GM23248 (cell line): Measurements from ENCODE around the gene FBXO7. TPM values are rescaled to one million over a fixed set of nuclear protein-coding genes. Genes with fewer than 3 reads are reported as not detected.
A peak's percentile ranks its signal among the peaks of the same experiment; 100 is the strongest.

Source experiments
- DNase-seq: peaks from one replicate; pipeline ENCODE4 v3.0.0-alpha.2; 2015
- H2AFZ ChIP-seq: fragments of 200-600 bp; sonication (generic); 2 replicates; pipeline ENCODE4 v1.6.1; 2016; ENCODE audit warnings: antibody characterized with exemption
- H3F3A ChIP-seq: fragments of 200-600 bp; sonication (generic); 2 replicates; pipeline ENCODE4 v1.6.1; 2016; ENCODE audit warnings: mild to moderate bottlenecking, antibody characterized with exemption, mixed run types; ENCODE audit not compliant: insufficient read depth
- H3K27ac ChIP-seq: fragments of 200-600 bp; sonication (generic); 2 replicates; pipeline ENCODE4 v1.5.1; 2016; ENCODE audit warnings: mild to moderate bottlenecking
- H3K27me3 ChIP-seq: fragments of 200-600 bp; sonication (generic); replicated peaks from 2 replicates; pipeline ENCODE4 v1.6.1; 2016; ENCODE audit warnings: mild to moderate bottlenecking; ENCODE audit not compliant: insufficient read depth
- H3K36me3 ChIP-seq: fragments of 200-600 bp; sonication (generic); 2 replicates; pipeline ENCODE4 v1.6.1; 2016; ENCODE audit warnings: low read depth, mild to moderate bottlenecking
- H3K4me1 ChIP-seq: fragments of 200-600 bp; sonication (generic); 2 replicates; pipeline ENCODE4 v1.6.1; 2016; ENCODE audit warnings: mild to moderate bottlenecking; ENCODE audit not compliant: insufficient read depth
- H3K4me2 ChIP-seq: fragments of 200-600 bp; sonication (generic); one replicate; pipeline ENCODE4 v1.6.1; 2016; ENCODE audit warnings: mild to moderate bottlenecking; ENCODE audit not compliant: unreplicated experiment
- H3K4me3 ChIP-seq: fragments of 200-600 bp; sonication (generic); 2 replicates; pipeline ENCODE4 v1.5.1; 2016; ENCODE audit warnings: mild to moderate bottlenecking
- H3K79me2 ChIP-seq: fragments of 200-600 bp; sonication (generic); 2 replicates; pipeline ENCODE4 v1.6.1; 2016; ENCODE audit warnings: mild to moderate bottlenecking; ENCODE audit not compliant: insufficient read depth
- H3K9ac ChIP-seq: fragments of 200-600 bp; sonication (generic); 2 replicates; pipeline ENCODE4 v1.6.1; 2016; ENCODE audit warnings: mild to moderate bottlenecking
- H3K9me2 ChIP-seq: fragments of 200-600 bp; sonication (generic); 2 replicates; pipeline ENCODE4 v1.6.1; 2016; ENCODE audit warnings: mixed run types, mild to moderate bottlenecking, moderate library complexity; ENCODE audit not compliant: insufficient read depth
- H3K9me3 ChIP-seq: fragments of 200-600 bp; sonication (generic); one replicate; pipeline ENCODE4 v1.6.1; 2017; ENCODE audit warnings: low read depth
- H4K20me1 ChIP-seq: fragments of 200-600 bp; sonication (generic); 2 replicates; pipeline ENCODE4 v1.6.0; 2016; ENCODE audit not compliant: insufficient read depth
- EZH2 ChIP-seq: fragments of 200-600 bp; sonication (generic); IDR thresholded peaks from 2 replicates; pipeline ENCODE4 v1.6.1; 2018; ENCODE audit warnings: antibody characterized with exemption, mild to moderate bottlenecking; ENCODE audit not compliant: insufficient read depth, poor library complexity, severe bottlenecking
- EZH2phosphoT487 ChIP-seq: fragments of 200-600 bp; sonication (generic); IDR thresholded peaks from 2 replicates; pipeline ENCODE4 v1.6.1; 2018; ENCODE audit warnings: antibody characterized with exemption, moderate library complexity, mild to moderate bottlenecking, low read depth; ENCODE audit not compliant: insufficient read depth
- WGBS, 2 experiments: methylation state at CpG; one replicate each; pipeline ENCODE4 v1.1.6; 2015 to 2017; ENCODE audit warnings: low lambda C conversion rate in 2 of 2, low coverage in 1 of 2; ENCODE audit errors: missing lambda C conversion rate in 2 of 2; 5-methylcytosine and 5-hydroxymethylcytosine counted together
- in situ Hi-C: fragments of 300-500 bp; cut with MboI; formaldehyde crosslinking; loops from 2 replicates; pipeline ENCODE4 v1.15.0; 2020
- polyA plus RNA-seq: library from polyadenylated mRNA; unstranded; fragments of >200 nt; fragmentation: Nextera tagmentation; extraction: Ambion mirVana; gene quantifications from 2 replicates; pipeline ENCODE4 v1.2.1, GENCODE V29; 2016
- total RNA-seq: library from RNA; depleted of rRNA; stranded (reverse); fragments of >200 nt; shearing (Covaris generic); gene quantifications from 2 replicates; pipeline ENCODE4 v1.2.3, GENCODE V29; 2014; rRNA removed

The FBXO7 gene
- total and polyA plus RNA-seq, 2 experiments from 2014 or later, result 89.2 to 94.2 TPM

- H3K4me2 ChIP-seq, result peak overlapping the region; percentile 16
- 49 to 55% methylated on average over 4 of the region's 4 CpGs for WGBS, 2 experiments
Measured at GRCh38 chr22:32546496-32546895, 71.9 kb downstream of the FBXO7 start.

GRCh38 chr22:32546935-32547334, 72.3 kb downstream of the FBXO7 start:
- Histone ChIP-seq H4K20me1 (no peaks in the 10 kb centered on the region), H3K36me3 (no peaks in the 10 kb centered on the region), H3K9me3 (no peaks in the 10 kb centered on the region), H3K4me1 (peaks cover 28% of the 10 kb centered on the region), H3K9ac (no peak overlapping the region), H2AFZ (peak overlapping the region; percentile 9; the same call in 1 of the 2 replicates), H3K79me2 (no peaks in the 10 kb centered on the region), H3K27me3 (no peaks in the 10 kb centered on the region), H3F3A (peaks cover 26% of the 10 kb centered on the region), H3K4me2 (no peak overlapping the region), H3K9me2 (no peaks in the 10 kb centered on the region), H3K4me3 (no peak overlapping the region), H3K27ac (no peak overlapping the region)
- no peak for TF ChIP-seq EZH2phosphoT487
- no peak for TF ChIP-seq EZH2
- in situ Hi-C loops, result no loop called here
- no peak for DNase-seq
- 85 to 86% methylated on average over 9 of the region's 9 CpGs for WGBS, 2 experiments

More at GRCh38 chr22:32546496-32546895, 71.9 kb downstream of the FBXO7 start:
- Histone ChIP-seq H4K20me1 (no peaks in the 10 kb centered on the region), H3F3A (peaks cover 26% of the 10 kb centered on the region), H3K9me2 (no peaks in the 10 kb centered on the region), H3K36me3 (no peaks in the 10 kb centered on the region), H3K4me1 (peaks cover 28% of the 10 kb centered on the region), H3K4me3 (no peak overlapping the region), H3K27me3 (no peaks in the 10 kb centered on the region), H3K79me2 (no peaks in the 10 kb centered on the region), H3K9ac (peak overlapping the region; percentile 33; the same call in 1 of the 2 replicates), H3K27ac (peak overlapping the region; percentile 78), H3K9me3 (no peaks in the 10 kb centered on the region), H2AFZ (peak overlapping the region; percentile 9; the same call in 1 of the 2 replicates)
- DNase-seq, result peak; percentile 34
- in situ Hi-C loops, result no loop called here
- TF ChIP-seq EZH2 (no peak), EZH2phosphoT487 (no peak)

DNA sequence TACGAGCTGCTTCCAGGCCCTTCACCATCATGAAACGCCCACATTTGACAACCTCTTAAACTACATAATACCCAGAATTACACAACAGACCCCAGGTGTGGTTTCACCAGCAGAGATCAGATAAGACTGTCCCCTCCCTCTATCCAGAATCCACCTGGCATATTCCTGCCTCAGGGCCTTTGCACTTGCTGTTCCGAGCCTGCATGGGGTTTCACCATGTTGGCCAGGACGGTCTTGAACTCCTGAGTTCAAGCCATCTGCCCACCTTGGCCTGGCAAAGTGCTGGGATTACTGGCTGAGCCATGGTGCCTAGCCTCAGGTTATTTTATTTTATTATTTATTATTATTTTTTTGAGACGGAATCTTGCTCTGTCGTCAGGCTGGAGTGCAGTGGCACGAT, 73.4 kb downstream of the FBXO7 start:
- Histone ChIP-seq H3K27ac (no peak overlapping the region), H4K20me1 (no peaks in the 10 kb centered on the region), H3K4me2 (no peak overlapping the region), H3K27me3 (no peaks in the 10 kb centered on the region), H3K9ac (no peak overlapping the region), H3K4me1 (peaks cover 28% of the 10 kb centered on the region), H3K79me2 (no peaks in the 10 kb centered on the region), H3F3A (peaks cover 26% of the 10 kb centered on the region), H2AFZ (no peak overlapping the region), H3K4me3 (no peak overlapping the region), H3K9me2 (no peaks in the 10 kb centered on the region), H3K36me3 (no peaks in the 10 kb centered on the region), H3K9me3 (no peaks in the 10 kb centered on the region)
- WGBS, 2 experiments, result 87 to 89% methylated on average over 7 of the region's 7 CpGs
- TF ChIP-seq EZH2phosphoT487 (no peak), EZH2 (no peak)
- in situ Hi-C loops, result no loop called here
- DNase-seq, result no peak

Other genes starting within 250 kb of the FBXO7 start
- not detected in 2 replicates for gene SLC5A4, start 219.5 kb upstream of the FBXO7 start, total RNA-seq
- gene SLC5A4, start 219.5 kb upstream of the FBXO7 start, polyA plus RNA-seq, result not detected in 2 replicates
- not detected in 2 replicates for gene RFPL3, start 116.9 kb upstream of the FBXO7 start, total RNA-seq
- gene RFPL3, start 116.9 kb upstream of the FBXO7 start, polyA plus RNA-seq, result not detected in 2 replicates
- 96.7 and 101 TPM in 2 replicates for gene RTCB, start 62.6 kb upstream of the FBXO7 start, total RNA-seq
- gene RTCB, start 62.6 kb upstream of the FBXO7 start, polyA plus RNA-seq, result 88.8 and 91.0 TPM in 2 replicates
- gene BPIFC, start 10.4 kb upstream of the FBXO7 start, total RNA-seq, result not detected in 2 replicates
- not detected in 2 replicates for gene BPIFC, start 10.4 kb upstream of the FBXO7 start, polyA plus RNA-seq